Gastrocnemius medialis (tissue), 4 donors: ENCODE measurements around the gene MMP24. TPM values are rescaled to one million over a fixed set of nuclear protein-coding genes. Genes with fewer than 3 reads are reported as not detected.
"Not testable (repeated sequence)": the region's sequence is repeated elsewhere in the genome, so short reads cannot be mapped to it uniquely, and the experiment has no call there.

Experiments
- ATAC-seq, 2 donors: fragments of 150-250 bp; one replicate each; pipeline ENCODE4 v1.9.1; 2016
- DNase-seq, 2 donors: peaks; one replicate each; pipeline ENCODE4 v3.0.0-alpha.2; 2019
- H3K27ac ChIP-seq, 4 donors: fragments of 200-600 bp; sonication (generic); 1 replicate in 1 of 4; 2 replicates in 3 of 4; pipeline ENCODE4 v1.5.1; 2016 to 2018; ENCODE audit warnings: mild to moderate bottlenecking in 2 of 4, moderate library complexity in 1 of 4
- H3K27me3 ChIP-seq, 3 donors: fragments of 200-600 bp; sonication (generic) in 2 of 3; 1 replicate in 1 of 3; 2 replicates in 2 of 3; pipeline versions ENCODE4 v1.5.1 to v1.6.0; 2016 to 2019; ENCODE audit warnings: mild to moderate bottlenecking in 1 of 3, moderate library complexity in 1 of 3
- H3K36me3 ChIP-seq, 2 donors: fragments of 200-600 bp; sonication (generic) in 1 of 2; one replicate each; pipeline ENCODE4 v1.5.1; 2017 to 2018
- H3K4me1 ChIP-seq, 2 donors: fragments of 200-600 bp; sonication (generic) in 1 of 2; one replicate each; pipeline ENCODE4 v1.5.1; 2016 to 2017; ENCODE audit warnings: mild to moderate bottlenecking in 2 of 2
- H3K4me3 ChIP-seq, 4 donors: fragments of 200-600 bp; sonication (generic) in 3 of 4; 1 replicate in 1 of 4; 2 replicates in 3 of 4; pipeline ENCODE4 v1.5.1; 2016 to 2019; ENCODE audit warnings: mild to moderate bottlenecking in 2 of 4
- H3K9me3 ChIP-seq, 3 donors: fragments of 200-600 bp; sonication (generic) in 2 of 3; 1 replicate in 1 of 3; 2 replicates in 2 of 3; pipeline ENCODE4 v1.5.1; 2016 to 2019
- CTCF ChIP-seq, 5 experiments: fragments of 450-650 bp in 3 of 5; fragments of 200-600 bp in 2 of 5; sonication (generic) in 2 of 5; IDR thresholded peaks in 4 of 5; conservative IDR thresholded peaks in 1 of 5; 1 replicate in 4 of 5; 2 replicates in 1 of 5; pipeline ENCODE4 v1.5.1; 2016 to 2019; ENCODE audit warnings: antibody characterized with exemption in 5 of 5, mild to moderate bottlenecking in 3 of 5, moderate library complexity in 3 of 5
- POLR2A ChIP-seq, 2 donors: fragments of 450-650 bp; IDR thresholded peaks; one replicate each; pipeline ENCODE4 v1.6.1; 2017; ENCODE audit warnings: antibody characterized with exemption in 2 of 2, mild to moderate bottlenecking in 2 of 2, moderate library complexity in 2 of 2
- in situ Hi-C, 4 donors: fragments of 200-750 bp; cut with MboI; loops; one replicate each; pipeline versions ENCODE4 v1.15.0 to v1.8.0; 2017; ENCODE audit warnings: low sequenced_read_pairs in 4 of 4
- intact Hi-C: fragments of 100-400 bp; cut with DNase I; formaldehyde crosslinking; loops from one replicate; pipeline ENCODE4 v1.15.1; 2023; ENCODE audit warnings: low total_unique reads
- total RNA-seq, 4 donors: library from RNA; depleted of rRNA; stranded (reverse); fragments of >200 nt; gene quantifications; one replicate each; pipeline versions ENCODE4 v1.1.0 to v1.2.3, GENCODE V29; 2016

The MMP24 gene
- total RNA-seq, 4 donors from 2014 or later: 0.07 to 0.10 TPM; not detected in 2

- Histone ChIP-seq H3K4me1 (no peaks in the 10 kb centered on the region), H3K9me3 (peaks cover 0 to 5% (median 0%) of the 10 kb centered on the region in 3 donors), H3K4me3 (no peak overlapping the region), H3K27ac (no peak overlapping the region), H3K36me3 (no peaks in the 10 kb centered on the region), H3K27me3 (no peaks in the 10 kb centered on the region)
- TF ChIP-seq CTCF (IDR thresholded peaks at IDR 0.05 in 4 of 5, conservative IDR thresholded peaks at IDR 0.05 in 1 of 5) (no peak), POLR2A (IDR thresholded peaks at IDR 0.05) (no peak)
- no peak for ATAC-seq
- intact Hi-C loops (no loop called here), in situ Hi-C loops (no loop called here)
- DNase-seq: no peak
These were observed 34.2 kb upstream of the MMP24 start for GRCh38 chr20:35192118-35192872.

- intact Hi-C loops, H3K27ac ChIP-seq, H3K27me3 ChIP-seq, H3K4me1 ChIP-seq, H3K4me3 ChIP-seq, ATAC-seq, H3K9me3 ChIP-seq, H3K36me3 ChIP-seq, in situ Hi-C loops, DNase-seq: not testable (repeated sequence)
These were observed 33.3 kb upstream of the MMP24 start for GRCh38 chr20:35193031-35193791.

DNA sequence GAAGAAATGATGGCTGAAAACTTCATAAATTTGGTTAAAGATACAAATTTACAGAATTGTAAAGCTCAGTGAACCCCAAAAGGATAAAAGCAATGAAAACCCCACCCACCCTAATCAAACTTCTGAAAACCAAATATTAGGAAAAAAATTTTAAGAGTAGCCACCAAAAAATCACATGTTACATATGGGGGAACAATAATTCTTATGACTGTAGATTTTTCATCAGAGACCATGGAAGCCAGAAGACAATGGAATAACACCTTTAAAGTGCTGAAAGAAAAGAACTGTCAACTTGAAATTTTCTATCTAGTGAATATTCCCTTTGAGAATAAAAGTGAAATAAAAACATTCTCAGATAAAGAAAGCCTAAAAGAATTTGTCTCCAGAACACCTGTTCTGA lies 30.2 kb upstream of the MMP24 start:
- Histone ChIP-seq H3K4me1 (no peaks in the 10 kb centered on the region), H3K27ac (no peak overlapping the region), H3K9me3 (peaks cover 0 to 5% (median 0%) of the 10 kb centered on the region in 3 donors), H3K4me3 (no peak overlapping the region), H3K27me3 (no peaks in the 10 kb centered on the region), H3K36me3 (no peaks in the 10 kb centered on the region)
- intact Hi-C loops (no loop called here), in situ Hi-C loops (no loop called here)
- no peak for ATAC-seq
- no peak for TF ChIP-seq CTCF (IDR thresholded peaks at IDR 0.05 in 4 of 5, conservative IDR thresholded peaks at IDR 0.05 in 1 of 5)
- no peak for TF ChIP-seq POLR2A (IDR thresholded peaks at IDR 0.05)
- DNase-seq: no peak

DNA sequence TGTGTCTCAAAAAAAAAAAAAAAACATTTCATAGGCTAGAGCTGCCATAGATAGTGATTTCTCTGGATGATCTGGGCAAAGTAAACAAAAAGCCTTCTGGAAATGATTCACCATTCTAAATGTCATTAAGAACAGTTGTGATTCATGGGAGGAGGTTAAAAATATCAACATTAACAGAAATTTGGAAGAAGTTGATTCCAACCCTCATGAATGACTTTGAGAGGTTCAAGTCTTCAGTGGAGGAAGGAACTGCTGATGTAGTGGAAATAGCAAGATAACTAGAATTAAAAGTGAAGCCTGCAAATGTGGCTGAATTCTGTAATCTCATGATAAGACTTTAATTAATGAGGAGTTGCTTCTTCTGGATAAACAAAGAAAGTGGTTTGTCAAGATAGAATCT lies 26.8 kb upstream of the MMP24 start:
- in situ Hi-C loops (loop anchor here in 3 of 4 donors (10.0 to 25.0 kb wide), 3 partner anchors 55 to 362 kb away; partner anchors contain the start of genes EDEM2 (in 1 of the 3), NCOA6 (in 1 of the 3) and TRPC4AP (in 1 of the 3)), intact Hi-C loops (no loop called here)
- ATAC-seq (no peak), DNase-seq (no peak)
- no peaks in the 10 kb centered on the region for H3K4me1 ChIP-seq
- TF ChIP-seq CTCF (IDR thresholded peaks at IDR 0.05 in 4 of 5, conservative IDR thresholded peaks at IDR 0.05 in 1 of 5): no peak
- H3K4me3 ChIP-seq: no peak overlapping the region
- no peaks in the 10 kb centered on the region for H3K27me3 ChIP-seq
- H3K9me3 ChIP-seq: peaks cover 0 to 5% (median 0%) of the 10 kb centered on the region in 3 donors
- no peaks in the 10 kb centered on the region for H3K36me3 ChIP-seq
- H3K27ac ChIP-seq: no peak overlapping the region

GRCh38 chr20:35200267-35200666 lies 26.2 kb upstream of the MMP24 start:
- peaks cover 0 to 5% (median 0%) of the 10 kb centered on the region in 3 donors for H3K9me3 ChIP-seq
- TF ChIP-seq POLR2A (IDR thresholded peaks at IDR 0.05) (no peak), CTCF (IDR thresholded peaks at IDR 0.05 in 4 of 5, conservative IDR thresholded peaks at IDR 0.05 in 1 of 5) (no peak)
- no peaks in the 10 kb centered on the region for H3K4me1 ChIP-seq
- intact Hi-C loops: no loop called here
- no peak overlapping the region for H3K27ac ChIP-seq
- H3K36me3 ChIP-seq: no peaks in the 10 kb centered on the region
- no peak overlapping the region for H3K4me3 ChIP-seq
- ATAC-seq (no peak), DNase-seq (no peak)
- in situ Hi-C loops: loop anchor here in 3 of 4 donors (10.0 to 25.0 kb wide), 3 partner anchors 55 to 363 kb away; partner anchors contain the start of genes EDEM2 (in 1 of the 3), NCOA6 (in 1 of the 3) and TRPC4AP (in 1 of the 3)
- no peaks in the 10 kb centered on the region for H3K27me3 ChIP-seq

DNA sequence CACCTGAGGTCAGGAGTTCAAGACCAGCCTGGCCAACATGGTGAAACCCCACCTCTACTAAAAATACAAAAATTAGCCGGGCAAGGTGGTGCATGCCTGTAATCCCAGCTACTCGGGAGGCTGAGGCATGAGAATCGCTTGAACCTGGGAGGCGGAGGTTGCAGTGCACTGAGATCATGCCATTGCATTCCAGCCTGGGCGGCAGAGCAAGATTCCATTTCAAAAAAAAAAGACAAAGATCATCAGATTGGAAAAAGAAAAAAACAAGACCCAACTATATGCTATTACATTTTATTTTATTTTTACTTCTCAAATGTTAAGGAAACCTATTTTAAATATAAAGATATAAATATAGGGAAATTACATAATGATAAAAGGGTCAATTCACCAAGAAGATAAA lies 25.0 kb upstream of the MMP24 start:
- in situ Hi-C loops: loop anchor here in 3 of 4 donors (10.0 to 25.0 kb wide), 3 partner anchors 57 to 364 kb away; partner anchors contain the start of genes EDEM2 (in 1 of the 3), NCOA6 (in 1 of the 3) and TRPC4AP (in 1 of the 3)
- intact Hi-C loops: not testable (repeated sequence)

More for the DNA sequence above, 25.0 kb upstream of the MMP24 start:
- H3K27ac ChIP-seq, DNase-seq, H3K9me3 ChIP-seq, H3K4me3 ChIP-seq, H3K4me1 ChIP-seq, H3K27me3 ChIP-seq, ATAC-seq, H3K36me3 ChIP-seq: not testable (repeated sequence)
